ENCODE data around the gene SAMD10. TPM values are rescaled to one million over a fixed set of nuclear protein-coding genes. Genes with fewer than 3 reads are reported as not detected.
A peak's percentile ranks its signal among the peaks of the same experiment; 100 is the strongest.
"Not testable (repeated sequence)": the region's sequence is repeated elsewhere in the genome, so short reads cannot be mapped to it uniquely, and the experiment has no call there.

SAMD10 gene
- total RNA-seq, 4 donors from 2014 or later = 0.62 to 4.6 (median 1.9) TPM

DNA sequence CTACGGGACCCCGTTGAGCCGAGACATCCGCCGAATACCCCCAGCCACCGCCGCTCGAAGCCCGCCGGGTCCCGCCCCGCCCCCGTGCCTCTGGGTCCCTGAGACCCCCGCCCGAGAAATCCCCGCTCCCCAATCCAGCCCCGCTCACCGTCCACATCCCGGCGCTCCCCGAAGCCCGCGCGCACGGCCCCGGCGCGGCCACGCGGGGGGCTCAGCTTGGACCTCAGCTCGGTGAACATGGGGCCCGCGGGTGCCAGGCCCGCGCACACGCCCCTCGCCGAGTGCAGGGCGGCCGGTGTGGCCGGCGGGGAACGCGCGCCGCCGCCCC is 249 bp downstream of the SAMD10 start:
- no CpG with 5 or more reads among the region's 47 CpGs for WGBS, 2 donors (ENCODE audit: low coverage in 1 of 2)

DNA sequence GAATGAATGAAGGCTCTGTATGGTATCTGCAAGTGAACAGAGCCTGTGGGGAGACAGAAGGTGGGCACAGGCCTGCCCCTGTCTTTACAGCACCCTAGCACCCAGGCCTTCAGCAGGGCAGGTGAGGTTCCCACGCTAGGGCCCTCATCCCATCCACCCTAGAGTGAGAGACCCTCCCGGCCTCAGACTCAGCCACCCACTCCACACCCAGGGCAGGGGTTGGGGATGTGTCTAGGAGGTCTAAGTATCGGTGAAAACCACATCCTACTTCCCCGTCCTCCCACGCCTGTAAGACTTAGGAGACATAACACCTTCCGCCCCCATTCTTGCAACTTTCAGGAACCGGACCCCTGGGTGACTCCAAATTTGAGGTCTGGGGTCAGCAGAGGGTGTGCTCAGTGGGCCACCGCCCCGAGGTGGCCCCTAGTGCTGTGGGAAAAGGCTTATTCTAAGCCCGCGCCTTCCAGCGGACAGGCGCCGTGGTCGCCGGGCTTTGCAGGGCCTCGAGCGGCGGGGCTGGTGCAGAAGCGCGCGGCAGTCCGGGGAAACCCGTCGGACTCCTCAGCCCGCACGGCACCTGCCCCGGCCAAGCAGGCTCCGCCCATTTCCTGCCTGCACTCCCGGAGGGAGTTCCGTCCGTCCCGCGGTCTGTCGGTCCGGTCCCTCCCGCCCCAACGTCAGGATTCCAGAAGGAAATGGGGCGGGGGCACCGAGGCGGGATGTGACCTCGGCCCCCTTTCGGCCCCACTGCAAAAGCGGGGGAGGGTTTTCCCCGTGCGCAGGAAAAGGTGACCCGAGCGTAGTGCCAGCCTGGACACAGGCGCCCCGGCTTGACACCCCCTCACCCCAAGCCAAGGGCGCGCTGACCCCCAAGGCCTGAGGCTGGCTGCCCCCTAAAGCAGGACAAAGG is 868 bp downstream of the SAMD10 start:
- ATAC-seq = peak; percentile 34
- WGBS, 2 donors (ENCODE audit: low coverage in 1 of 2) = 80% methylated on average over 1 of the region's 52 CpGs; no CpG with 5 or more reads in 1 of the 2 donors
- Histone ChIP-seq H3K4me1 (peaks cover 0 to 64% (median 42%) of the 10 kb centered on the region in 3 donors), H3K36me3 (peaks cover 0 to 11% of the 10 kb centered on the region in 2 donors), H3K4me3 (peak overlapping the region; percentile 69 to 71), H3K27ac (peak overlapping the region; percentile 8 to 88 (median 86)), H3K27me3 (no peaks in the 10 kb centered on the region), H3K9me3 (no peaks in the 10 kb centered on the region)
- no peak for TF ChIP-seq POLR2A (IDR thresholded peaks at IDR 0.05)
- TF ChIP-seq, protein P1, sequence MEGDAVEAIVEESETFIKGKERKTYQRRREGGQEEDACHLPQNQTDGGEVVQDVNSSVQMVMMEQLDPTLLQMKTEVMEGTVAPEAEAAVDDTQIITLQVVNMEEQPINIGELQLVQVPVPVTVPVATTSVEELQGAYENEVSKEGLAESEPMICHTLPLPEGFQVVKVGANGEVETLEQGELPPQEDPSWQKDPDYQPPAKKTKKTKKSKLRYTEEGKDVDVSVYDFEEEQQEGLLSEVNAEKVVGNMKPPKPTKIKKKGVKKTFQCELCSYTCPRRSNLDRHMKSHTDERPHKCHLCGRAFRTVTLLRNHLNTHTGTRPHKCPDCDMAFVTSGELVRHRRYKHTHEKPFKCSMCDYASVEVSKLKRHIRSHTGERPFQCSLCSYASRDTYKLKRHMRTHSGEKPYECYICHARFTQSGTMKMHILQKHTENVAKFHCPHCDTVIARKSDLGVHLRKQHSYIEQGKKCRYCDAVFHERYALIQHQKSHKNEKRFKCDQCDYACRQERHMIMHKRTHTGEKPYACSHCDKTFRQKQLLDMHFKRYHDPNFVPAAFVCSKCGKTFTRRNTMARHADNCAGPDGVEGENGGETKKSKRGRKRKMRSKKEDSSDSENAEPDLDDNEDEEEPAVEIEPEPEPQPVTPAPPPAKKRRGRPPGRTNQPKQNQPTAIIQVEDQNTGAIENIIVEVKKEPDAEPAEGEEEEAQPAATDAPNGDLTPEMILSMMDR (IDR thresholded peaks at IDR 0.05) = no peak
- TF ChIP-seq POLR2AphosphoS5 (IDR thresholded peaks at IDR 0.05) = no peak
- no peak for TF ChIP-seq EP300 (IDR thresholded peaks at IDR 0.05)

More for the DNA sequence above, 249 bp downstream of the SAMD10 start:
- Histone ChIP-seq H3K27ac (peak overlapping the region; percentile 8 to 88 (median 86)), H3K4me1 (peaks cover 0 to 64% (median 40%) of the 10 kb centered on the region in 3 donors), H3K27me3 (no peaks in the 10 kb centered on the region), H3K4me3 (peak overlapping the region; percentile 69 to 71), H3K36me3 (peaks cover 0 to 17% of the 10 kb centered on the region in 2 donors), H3K9me3 (no peaks in the 10 kb centered on the region)
- no peak for ATAC-seq
- TF ChIP-seq, protein P1 (IDR thresholded peaks at IDR 0.05) = no peak
- TF ChIP-seq POLR2AphosphoS5 (IDR thresholded peaks at IDR 0.05) (no peak), EP300 (IDR thresholded peaks at IDR 0.05) (no peak), POLR2A (IDR thresholded peaks at IDR 0.05) (no peak)

DNA sequence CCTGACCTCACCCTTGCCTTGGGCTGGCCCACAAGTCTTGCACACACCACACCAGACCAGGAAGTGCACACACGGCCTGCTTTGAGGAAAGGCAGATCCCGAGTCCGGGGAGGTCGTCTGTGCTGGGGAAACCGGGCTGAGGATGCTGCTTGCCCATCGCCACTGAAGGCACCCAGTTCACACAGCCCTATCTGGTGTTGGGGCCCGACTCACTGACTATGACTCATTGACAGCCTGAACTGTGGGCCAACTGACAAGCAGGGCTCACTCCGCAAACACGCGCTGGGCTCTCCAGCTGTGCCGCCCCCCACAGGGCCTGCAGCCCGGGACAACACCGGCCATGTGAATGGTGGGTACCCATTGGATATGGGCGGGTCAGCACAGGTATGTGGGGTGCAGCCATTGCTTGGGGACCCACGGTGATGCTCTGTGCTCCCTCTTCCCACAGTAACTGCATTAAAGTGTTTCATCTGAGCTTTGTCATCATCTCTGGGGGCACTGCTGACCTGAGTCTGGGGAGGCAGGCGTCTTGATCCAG is 1.6 kb downstream of the SAMD10 start:
- Histone ChIP-seq H3K4me3 (no peak overlapping the region), H3K9me3 (no peaks in the 10 kb centered on the region), H3K36me3 (peaks cover 0 to 3% of the 10 kb centered on the region in 2 donors), H3K27ac (peak overlapping the region in 2 of 4 donors; percentile 84 to 88), H3K4me1 (peaks cover 0 to 60% (median 40%) of the 10 kb centered on the region in 3 donors), H3K27me3 (no peaks in the 10 kb centered on the region)
- TF ChIP-seq EP300 (IDR thresholded peaks at IDR 0.05) = no peak
- no peak for TF ChIP-seq POLR2AphosphoS5 (IDR thresholded peaks at IDR 0.05)
- TF ChIP-seq POLR2A (IDR thresholded peaks at IDR 0.05) = no peak
- TF ChIP-seq, protein P1 (IDR thresholded peaks at IDR 0.05) = no peak
- no peak for ATAC-seq
- 50% methylated on average over 2 of the region's 16 CpGs; no CpG with 5 or more reads in 1 of the 2 donors for WGBS, 2 donors (ENCODE audit: low coverage in 1 of 2)

DNA sequence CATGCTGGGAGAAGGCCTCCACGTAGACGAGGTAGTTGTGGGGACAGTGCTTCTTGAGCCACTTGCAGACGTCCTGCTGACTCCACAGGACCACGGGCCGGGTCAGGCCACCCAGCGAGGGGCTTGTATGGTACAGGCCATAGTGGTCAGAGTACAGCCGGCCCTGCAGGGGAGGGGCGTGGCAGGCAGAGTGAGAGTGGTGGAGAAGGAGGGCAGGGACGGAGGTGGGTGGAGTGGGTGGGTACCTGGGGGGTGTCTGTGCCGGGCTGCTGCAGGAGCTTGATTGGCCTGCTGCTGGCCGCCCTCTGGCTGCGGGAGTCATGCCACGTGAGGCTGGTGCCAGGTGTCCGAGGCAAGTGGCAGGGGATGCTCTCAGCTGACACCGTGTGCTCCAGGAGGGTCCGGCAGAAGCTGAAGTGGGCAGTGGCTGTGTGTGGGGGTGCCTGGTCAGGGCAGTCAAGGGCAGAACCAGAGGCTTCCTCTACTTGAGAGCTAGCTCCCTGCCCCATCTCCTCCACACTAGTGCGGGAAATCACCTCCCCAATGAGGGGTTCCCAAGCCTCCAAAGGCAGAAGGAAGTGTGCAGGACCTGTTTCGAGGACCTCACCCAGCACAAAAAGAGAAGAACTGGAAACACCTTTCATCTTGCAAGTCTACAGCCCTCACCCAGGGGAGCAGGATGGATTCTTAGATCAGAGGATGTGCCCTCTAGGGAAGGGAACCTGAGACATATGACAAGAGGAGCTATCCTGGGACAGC is 2.3 kb downstream of the SAMD10 start:
- TF ChIP-seq POLR2A (IDR thresholded peaks at IDR 0.05) = no peak
- TF ChIP-seq, protein P1 (IDR thresholded peaks at IDR 0.05) = no peak
- no peak for TF ChIP-seq EP300 (IDR thresholded peaks at IDR 0.05)
- H3K4me1 ChIP-seq = peaks cover 0 to 54% (median 34%) of the 10 kb centered on the region in 3 donors
- ATAC-seq = no peak
- H3K36me3 ChIP-seq = no peaks in the 10 kb centered on the region
- no peaks in the 10 kb centered on the region for H3K9me3 ChIP-seq
- no peaks in the 10 kb centered on the region for H3K27me3 ChIP-seq
- WGBS, 2 donors (ENCODE audit: low coverage in 1 of 2) = 76% methylated on average over 9 of the region's 18 CpGs; no CpG with 5 or more reads in 1 of the 2 donors
- H3K27ac ChIP-seq = no peak overlapping the region
- no peak overlapping the region for H3K4me3 ChIP-seq

DNA sequence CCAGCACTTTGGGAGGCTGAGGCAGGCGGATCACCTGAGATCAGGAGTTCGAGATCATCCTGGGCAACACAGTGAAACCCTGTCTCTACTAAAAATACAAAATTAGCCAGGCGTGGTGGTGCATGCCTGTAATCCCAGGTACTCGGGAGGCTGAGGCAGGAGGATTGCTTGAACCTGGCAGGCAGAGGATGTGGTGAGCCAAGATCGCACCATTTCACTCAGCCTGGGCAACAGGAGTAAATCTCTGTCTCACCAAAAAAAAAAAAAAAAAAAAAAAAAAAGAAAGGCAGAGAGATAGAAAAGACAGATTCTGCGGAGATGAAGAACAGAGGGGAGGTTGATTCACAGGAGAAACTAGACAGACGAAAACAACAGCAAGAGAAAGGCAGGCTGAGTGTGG is 2.9 kb downstream of the SAMD10 start:
- H3K9me3 ChIP-seq, H3K36me3 ChIP-seq, ATAC-seq, H3K27ac ChIP-seq, H3K4me3 ChIP-seq, H3K27me3 ChIP-seq: not testable (repeated sequence)
- peaks cover 0 to 47% (median 28%) of the 10 kb centered on the region in 3 donors for H3K4me1 ChIP-seq
- WGBS, 2 donors (ENCODE audit: low coverage in 1 of 2) = 95 to 100% methylated on average over 1 to 5 of the region's 7 CpGs
